Caco-2 (cell line): ENCODE measurements around the gene PDE11A. TPM values are rescaled to one million over a fixed set of nuclear protein-coding genes. Genes with fewer than 3 reads are reported as not detected.

Source experiments
- BruUV-seq: library from RNA; stranded (reverse); fragments of 400-500 nt; replicated peaks from 2 replicates; lab custom pipeline; 2021; lab: Mats Ljungman, UMichigan
- CTCF ChIA-PET: fragments of 300-600 bp; sonication (Branson Sonifier 250); formaldehyde crosslinking; loops from one replicate; lab custom pipeline; 2022; ENCODE audit warnings: antibody characterized with exemption; lab: Charles Lee
- POLR2A ChIA-PET: fragments of 300-600 bp; sonication (Branson Sonifier 250); formaldehyde crosslinking; loops from one replicate; lab custom pipeline; 2022; ENCODE audit warnings: antibody characterized with exemption; lab: Charles Lee
- DNase-seq, 2 experiments: peaks; one replicate each; pipeline versions ENCODE4 v3.0.0 to v3.0.0-alpha.2; 2020 to 2022
- H3K27me3 ChIP-seq: replicated peaks from 2 replicates; pipeline ENCODE4 v1.6.0; 2011; ENCODE audit warnings: low read length; ENCODE audit not compliant: control insufficient read depth, insufficient read depth
- H3K36me3 ChIP-seq: 2 replicates; pipeline ENCODE4 v1.5.1; 2011; ENCODE audit warnings: low read length; ENCODE audit not compliant: control insufficient read depth, insufficient read depth
- H3K4me1 ChIP-seq: fragments of 250-450 bp; sonication (Bioruptor Pico); 2 replicates; pipeline ENCODE4 v1.5.1; 2020; ENCODE audit warnings: mild to moderate bottlenecking
- H3K4me3 ChIP-seq: 2 replicates; pipeline ENCODE4 v1.5.1; 2011; ENCODE audit warnings: low read depth, mild to moderate bottlenecking, control low read depth, low read length
- H3K9me3 ChIP-seq: fragments of 250-450 bp; sonication (Bioruptor Pico); 2 replicates; pipeline ENCODE4 v1.5.1; 2020; ENCODE audit warnings: mild to moderate bottlenecking, moderate library complexity
- H3K27ac Mint-ChIP-seq: one replicate; pipeline ENCODE4 v1.8.0; 2022; ENCODE audit warnings: mixed read lengths; ENCODE audit not compliant: unreplicated experiment
- H3K27me3 Mint-ChIP-seq: one replicate; pipeline ENCODE4 v1.8.0; 2022; ENCODE audit warnings: mixed read lengths; ENCODE audit not compliant: insufficient read depth, unreplicated experiment
- H3K36me3 Mint-ChIP-seq: one replicate; pipeline ENCODE4 v1.8.0; 2022; ENCODE audit warnings: mild to moderate bottlenecking, mixed read lengths; ENCODE audit not compliant: insufficient read depth, unreplicated experiment
- H3K4me1 Mint-ChIP-seq: one replicate; pipeline ENCODE4 v1.8.0; 2022; ENCODE audit warnings: low read depth, mixed read lengths; ENCODE audit not compliant: unreplicated experiment
- H3K4me3 Mint-ChIP-seq: one replicate; pipeline ENCODE4 v1.8.0; 2022; ENCODE audit warnings: mild to moderate bottlenecking, moderate library complexity, mixed read lengths; ENCODE audit not compliant: unreplicated experiment
- H3K9me3 Mint-ChIP-seq: one replicate; pipeline ENCODE4 v1.8.0; 2022; ENCODE audit warnings: mixed read lengths; ENCODE audit not compliant: unreplicated experiment
- intact Hi-C: fragments of 100-400 bp; cut with micrococcal nuclease; formaldehyde crosslinking; loops from one replicate; pipeline ENCODE4 v1.10.0; 2022; ENCODE audit not compliant: unreplicated experiment
- total RNA-seq: library from RNA; stranded (reverse); gene quantifications from 2 replicates; pipeline ENCODE4 v1.2.3, GENCODE V29; 2022
- TF ChIP-seq, protein P1 (sequence below), 2 experiments: fragments of 200-600 bp in 1 of 2; IDR thresholded peaks; 1 replicate in 1 of 2; 2 replicates in 1 of 2; pipeline versions ENCODE4 v1.5.1 to v1.8.0; 2011 to 2022; ENCODE audit warnings: antibody characterized with exemption in 1 of 2, control low read depth in 1 of 2, inconsistent platforms in 1 of 2, low read depth in 1 of 2, low read length in 1 of 2, mild to moderate bottlenecking in 1 of 2, moderate library complexity in 1 of 2; ENCODE audit not compliant: insufficient read depth in 1 of 2, severe bottlenecking in 1 of 2, unreplicated experiment in 1 of 2

PDE11A gene
- total RNA-seq, 1 experiment from 2014 or later: 0.25 TPM

- H3K9me3 Mint-ChIP-seq: no peaks in the 10 kb centered on the region
- no peaks in the 10 kb centered on the region for H3K27me3 ChIP-seq
- no peaks in the 10 kb centered on the region for H3K36me3 ChIP-seq
- H3K4me3 ChIP-seq: no peak overlapping the region
- POLR2A ChIA-PET: no interaction called here
- H3K4me3 Mint-ChIP-seq: no peak overlapping the region
- DNase-seq: no peak
- no peaks in the 10 kb centered on the region for H3K36me3 Mint-ChIP-seq
- CTCF ChIA-PET: no interaction called here
- TF ChIP-seq, protein P1, sequence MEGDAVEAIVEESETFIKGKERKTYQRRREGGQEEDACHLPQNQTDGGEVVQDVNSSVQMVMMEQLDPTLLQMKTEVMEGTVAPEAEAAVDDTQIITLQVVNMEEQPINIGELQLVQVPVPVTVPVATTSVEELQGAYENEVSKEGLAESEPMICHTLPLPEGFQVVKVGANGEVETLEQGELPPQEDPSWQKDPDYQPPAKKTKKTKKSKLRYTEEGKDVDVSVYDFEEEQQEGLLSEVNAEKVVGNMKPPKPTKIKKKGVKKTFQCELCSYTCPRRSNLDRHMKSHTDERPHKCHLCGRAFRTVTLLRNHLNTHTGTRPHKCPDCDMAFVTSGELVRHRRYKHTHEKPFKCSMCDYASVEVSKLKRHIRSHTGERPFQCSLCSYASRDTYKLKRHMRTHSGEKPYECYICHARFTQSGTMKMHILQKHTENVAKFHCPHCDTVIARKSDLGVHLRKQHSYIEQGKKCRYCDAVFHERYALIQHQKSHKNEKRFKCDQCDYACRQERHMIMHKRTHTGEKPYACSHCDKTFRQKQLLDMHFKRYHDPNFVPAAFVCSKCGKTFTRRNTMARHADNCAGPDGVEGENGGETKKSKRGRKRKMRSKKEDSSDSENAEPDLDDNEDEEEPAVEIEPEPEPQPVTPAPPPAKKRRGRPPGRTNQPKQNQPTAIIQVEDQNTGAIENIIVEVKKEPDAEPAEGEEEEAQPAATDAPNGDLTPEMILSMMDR (IDR thresholded peaks at IDR 0.05; ENCODE audit: insufficient read depth in 1 of 2, low read depth in 1 of 2, low read length in 1 of 2, severe bottlenecking in 1 of 2, unreplicated experiment in 1 of 2): no peak
- no peak overlapping the region for H3K27ac Mint-ChIP-seq
- H3K4me1 Mint-ChIP-seq: no peaks in the 10 kb centered on the region
- no peaks in the 10 kb centered on the region for H3K9me3 ChIP-seq
- no peaks in the 10 kb centered on the region for H3K4me1 ChIP-seq
- BruUV-seq: no TSS peak
- peaks cover 20% of the 10 kb centered on the region for H3K27me3 Mint-ChIP-seq
- intact Hi-C loops: no loop called here
These were observed 411.8 kb downstream of the PDE11A start for GRCh38 chr2:177660742-177661141.

GRCh38 chr2:177658309-177658708 lies 414.3 kb downstream of the PDE11A start:
- CTCF ChIA-PET: interaction anchor here (0.6 kb wide), 1 partner anchor 10 kb away, joined by 3 read pairs; no protein-coding TSS in a partner anchor
- intact Hi-C loops: no loop called here

DNA sequence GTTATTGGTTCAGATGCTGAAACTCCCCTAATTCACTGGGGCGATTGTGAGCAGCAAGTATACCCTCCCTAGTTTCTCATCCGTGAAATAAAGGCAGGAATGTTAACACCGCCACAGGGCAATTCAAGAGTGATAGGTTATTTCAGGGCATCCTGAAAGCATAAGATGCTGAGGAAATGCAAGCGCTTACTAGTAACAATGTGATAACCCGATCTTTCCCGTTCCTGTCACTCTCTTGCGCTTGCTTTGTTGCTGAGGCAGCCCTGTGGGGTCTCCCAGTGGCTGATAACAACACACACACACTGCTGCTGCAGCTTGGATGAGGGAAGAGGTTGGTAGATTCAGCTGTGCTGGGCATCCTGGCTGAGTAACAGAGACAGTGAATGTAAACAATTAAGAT lies 420.7 kb downstream of the PDE11A start:
- Mint-ChIP-seq H3K27me3 (peaks cover 15% of the 10 kb centered on the region), H3K36me3 (no peaks in the 10 kb centered on the region), H3K4me3 (no peak overlapping the region), H3K27ac (no peak overlapping the region), H3K4me1 (no peaks in the 10 kb centered on the region), H3K9me3 (no peaks in the 10 kb centered on the region)
- no peak overlapping the region for H3K4me3 ChIP-seq
- ChIA-PET CTCF (interaction anchor here (0.6 kb wide), 1 partner anchor 10 kb away, joined by 4 read pairs; no protein-coding TSS in a partner anchor), POLR2A (no interaction called here)
- H3K9me3 ChIP-seq: no peaks in the 10 kb centered on the region
- no peaks in the 10 kb centered on the region for H3K4me1 ChIP-seq
- H3K27me3 ChIP-seq: no peaks in the 10 kb centered on the region; the same call in 1 of the 2 replicates
- TF ChIP-seq, protein P1 (IDR thresholded peaks at IDR 0.05; ENCODE audit: insufficient read depth in 1 of 2, low read depth in 1 of 2, low read length in 1 of 2, severe bottlenecking in 1 of 2, unreplicated experiment in 1 of 2): no peak
- intact Hi-C loops: no loop called here
- H3K36me3 ChIP-seq: no peaks in the 10 kb centered on the region
- no peak for DNase-seq
- BruUV-seq: no TSS peak

More at GRCh38 chr2:177658309-177658708, 414.3 kb downstream of the PDE11A start:
- no peaks in the 10 kb centered on the region for H3K9me3 Mint-ChIP-seq
- no peak overlapping the region for H3K4me3 ChIP-seq
- no peaks in the 10 kb centered on the region for H3K9me3 ChIP-seq
- POLR2A ChIA-PET: no interaction called here
- no peaks in the 10 kb centered on the region for H3K4me1 Mint-ChIP-seq
- DNase-seq: no peak
- H3K36me3 Mint-ChIP-seq: no peaks in the 10 kb centered on the region
- TF ChIP-seq, protein P1 (IDR thresholded peaks at IDR 0.05; ENCODE audit: insufficient read depth in 1 of 2, low read depth in 1 of 2, low read length in 1 of 2, severe bottlenecking in 1 of 2, unreplicated experiment in 1 of 2): no peak
- H3K27me3 Mint-ChIP-seq: peaks cover 21% of the 10 kb centered on the region
- no peaks in the 10 kb centered on the region for H3K36me3 ChIP-seq
- H3K27ac Mint-ChIP-seq: no peak overlapping the region
- no peaks in the 10 kb centered on the region for H3K4me1 ChIP-seq
- no TSS peak for BruUV-seq
- H3K27me3 ChIP-seq: no peaks in the 10 kb centered on the region
- H3K4me3 Mint-ChIP-seq: no peak overlapping the region
